HG02885 (cell line): ENCODE measurements around the gene MAP4K1.
"Not testable (repeated sequence)": the region's sequence is repeated elsewhere in the genome, so short reads cannot be mapped to it uniquely, and the experiment has no call there.

Source experiments
- ATAC-seq: cut with Tn5 transposase; IDR thresholded peaks from one replicate; pipeline ENCODE4 v1.9.1; 2021; ENCODE audit warnings: mild to moderate bottlenecking; ENCODE audit not compliant: unreplicated experiment, poor library complexity

The MAP4K1 gene

DNA sequence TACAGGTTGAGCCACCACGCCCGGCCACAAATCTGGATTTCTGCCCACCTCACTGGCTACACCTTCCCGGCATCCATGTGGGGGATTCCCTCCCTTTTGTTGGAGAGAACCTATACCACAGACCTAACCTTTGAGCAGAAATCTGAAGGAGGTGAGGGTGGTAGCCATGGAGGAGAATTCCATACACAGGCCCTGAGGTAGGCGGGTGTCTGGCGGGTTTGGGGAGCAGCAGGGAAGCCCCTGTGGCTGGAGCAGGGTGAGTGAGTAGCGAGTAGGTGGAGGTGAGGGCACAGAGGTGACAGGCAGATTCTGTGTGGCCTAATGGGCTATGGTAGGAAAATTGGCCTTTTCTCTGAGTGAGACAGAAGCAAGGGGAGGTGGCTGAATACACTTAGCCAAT lies 11.8 kb upstream of the MAP4K1 start:
- no peak for ATAC-seq

DNA sequence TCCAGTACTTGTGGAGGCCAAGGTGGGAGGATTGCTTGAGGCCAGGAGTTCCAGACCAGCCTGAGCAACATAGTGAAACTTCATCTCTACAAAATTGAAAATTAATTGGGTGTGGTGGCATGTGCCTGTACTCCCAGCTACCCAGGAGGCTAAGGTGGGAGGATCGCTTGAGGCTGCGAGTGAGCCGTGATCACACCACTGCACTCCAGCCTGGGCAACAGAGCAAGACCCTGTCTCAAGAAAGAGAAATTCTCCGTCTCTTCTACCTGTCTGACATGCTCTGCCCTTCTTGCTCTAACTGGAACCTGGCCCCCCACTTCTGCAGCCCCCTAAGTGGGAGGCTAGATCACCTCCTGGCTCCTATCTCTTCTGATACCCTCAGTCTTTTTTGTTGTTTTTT lies 8.6 kb upstream of the MAP4K1 start:
- ATAC-seq: no peak

DNA sequence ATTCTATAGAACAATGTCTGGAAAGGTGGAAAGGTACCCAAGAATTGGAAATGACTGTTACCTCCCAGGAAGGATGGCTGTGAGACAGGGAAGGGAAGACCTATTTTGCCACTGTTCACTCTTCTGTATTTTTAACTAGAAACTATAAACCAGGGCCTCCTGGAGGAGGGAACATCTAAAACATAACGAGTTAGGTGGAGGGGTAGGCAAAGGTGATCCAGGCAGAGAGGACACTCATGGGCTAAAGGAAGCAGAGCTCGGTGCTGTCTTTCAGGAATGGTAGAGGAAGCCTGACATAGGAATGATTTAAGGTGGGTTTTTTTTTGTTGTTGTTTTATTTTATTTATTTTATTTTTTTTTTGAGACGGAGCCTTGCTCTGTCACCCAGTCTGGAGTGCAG lies 7.1 kb upstream of the MAP4K1 start:
- ATAC-seq: no peak

DNA sequence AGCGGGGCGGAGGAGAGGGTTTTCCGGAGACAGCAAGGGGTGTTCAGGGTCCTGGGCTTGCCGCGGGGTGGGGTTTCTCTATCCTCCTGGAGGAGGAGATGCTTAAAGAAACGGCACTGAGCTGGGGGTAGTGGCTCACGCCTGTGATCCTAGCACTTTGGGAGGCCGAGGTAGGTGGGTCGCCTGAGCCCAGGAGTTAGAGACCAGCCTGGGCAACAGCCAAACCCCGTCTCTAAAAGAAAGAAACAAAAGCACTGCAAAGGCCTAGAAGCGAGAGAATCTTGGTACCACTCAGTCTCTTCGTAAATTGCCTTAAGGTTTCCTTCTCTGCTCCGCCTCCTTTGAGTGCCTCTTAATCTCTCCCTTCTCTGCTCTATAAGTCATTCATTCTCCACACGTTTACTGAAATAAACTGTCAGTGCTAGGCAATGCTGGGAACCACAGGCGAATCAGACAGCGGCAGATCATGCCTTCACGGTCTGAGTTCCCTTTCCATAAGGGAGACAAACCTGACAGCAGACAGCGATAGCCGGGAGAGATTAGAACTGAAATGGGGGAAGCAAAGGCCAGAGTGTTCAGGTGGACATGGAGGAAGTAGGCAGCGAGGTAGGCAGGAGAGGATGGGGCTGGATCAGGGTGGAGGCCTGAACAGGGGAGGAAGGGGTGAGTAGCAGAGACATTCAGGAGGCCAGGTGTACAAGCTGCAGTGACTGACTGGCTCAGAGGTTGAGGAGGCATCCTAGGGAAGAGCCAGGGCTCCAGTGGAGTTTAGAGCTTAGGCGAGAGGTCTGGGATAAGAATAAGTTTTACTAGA lies 1.8 kb upstream of the MAP4K1 start:
- no peak for ATAC-seq

DNA sequence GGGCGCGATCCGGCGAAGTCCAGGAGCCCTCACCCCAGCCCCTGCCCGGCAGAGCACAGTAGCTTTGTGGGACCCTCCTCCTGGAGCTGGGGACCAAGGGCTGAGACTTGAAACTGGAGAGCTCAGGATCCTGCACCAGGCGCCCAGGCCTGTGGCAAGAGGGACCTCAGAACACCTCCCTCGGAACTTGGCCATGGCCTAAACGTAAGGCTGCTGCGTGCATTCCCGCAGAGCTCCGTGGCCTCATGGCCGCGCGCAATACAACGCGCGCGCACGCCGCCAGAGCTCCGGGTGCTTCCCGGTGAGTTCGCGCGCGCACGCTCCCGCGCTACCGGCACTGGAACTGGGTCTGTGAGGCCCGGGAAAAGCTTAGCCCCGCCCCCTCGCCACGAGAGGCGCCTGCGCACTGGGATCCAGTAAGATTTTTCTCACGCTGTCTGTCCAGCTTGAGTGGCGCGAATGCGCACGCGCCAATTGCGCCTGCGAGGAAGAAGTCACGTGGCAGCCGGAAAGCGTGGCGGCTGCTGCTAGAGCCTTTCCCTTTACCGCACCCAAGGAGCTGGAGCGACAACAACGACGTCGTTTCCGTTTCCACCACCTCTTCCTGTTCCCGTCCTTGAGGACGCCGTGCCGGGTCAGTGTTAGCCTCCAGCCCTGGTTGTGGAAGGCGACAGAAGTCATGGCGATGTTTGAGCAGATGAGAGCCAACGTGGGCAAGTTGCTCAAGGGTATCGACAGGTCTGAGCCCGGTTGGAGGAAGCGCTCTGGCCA lies 1.0 kb upstream of the MAP4K1 start, which contains the start of gene EIF3K:
EIF3K (plus strand) TSS at position 599 of the 771 bp plus-strand sequence; CDS start at position 680, 81 bp downstream.
- ATAC-seq: peak; percentile 62

DNA sequence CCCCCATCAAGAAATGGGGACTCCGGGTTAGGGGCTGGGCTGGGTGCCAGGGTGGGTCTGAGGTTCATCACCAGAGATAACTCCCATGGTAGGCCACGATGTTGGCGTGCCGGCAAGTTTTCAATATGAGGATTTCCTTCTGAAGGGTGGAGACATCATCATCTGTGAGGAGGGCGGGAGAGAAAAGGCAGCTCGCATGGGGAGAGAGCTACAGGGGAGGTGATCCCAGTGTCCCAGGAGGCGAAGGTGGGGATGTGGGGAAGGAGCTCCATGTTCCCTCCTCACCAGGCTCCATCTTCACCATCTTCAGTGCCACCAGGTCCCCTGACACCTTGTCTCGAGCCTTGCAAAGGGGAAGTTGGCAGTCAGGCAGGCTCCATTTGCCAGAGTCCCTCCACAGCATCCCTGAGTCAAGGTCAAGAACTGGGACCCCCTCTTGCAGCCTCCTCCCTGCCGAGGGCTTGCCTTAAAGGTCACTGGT lies 430 bp downstream of the MAP4K1 start:
- no peak for ATAC-seq

DNA sequence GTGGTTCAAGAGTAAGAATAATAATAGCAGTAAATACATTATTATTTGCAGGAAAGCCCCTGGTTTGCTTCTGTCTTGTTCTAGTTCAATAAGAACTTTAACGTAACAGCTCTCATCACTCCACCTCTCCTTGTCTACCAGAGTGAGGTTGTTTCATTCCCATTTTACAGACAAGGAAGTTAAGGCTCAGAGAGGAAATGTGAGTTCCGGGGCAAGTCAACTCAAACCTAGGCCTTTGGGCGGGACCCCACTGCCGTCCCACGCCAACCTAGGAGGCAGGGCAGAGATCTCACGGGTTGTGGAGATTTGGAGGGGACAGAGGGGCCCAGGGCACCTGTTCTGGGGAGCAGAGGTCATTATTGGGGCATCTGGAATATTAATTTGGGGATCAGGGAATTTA lies 1.5 kb downstream of the MAP4K1 start:
- ATAC-seq: no peak

DNA sequence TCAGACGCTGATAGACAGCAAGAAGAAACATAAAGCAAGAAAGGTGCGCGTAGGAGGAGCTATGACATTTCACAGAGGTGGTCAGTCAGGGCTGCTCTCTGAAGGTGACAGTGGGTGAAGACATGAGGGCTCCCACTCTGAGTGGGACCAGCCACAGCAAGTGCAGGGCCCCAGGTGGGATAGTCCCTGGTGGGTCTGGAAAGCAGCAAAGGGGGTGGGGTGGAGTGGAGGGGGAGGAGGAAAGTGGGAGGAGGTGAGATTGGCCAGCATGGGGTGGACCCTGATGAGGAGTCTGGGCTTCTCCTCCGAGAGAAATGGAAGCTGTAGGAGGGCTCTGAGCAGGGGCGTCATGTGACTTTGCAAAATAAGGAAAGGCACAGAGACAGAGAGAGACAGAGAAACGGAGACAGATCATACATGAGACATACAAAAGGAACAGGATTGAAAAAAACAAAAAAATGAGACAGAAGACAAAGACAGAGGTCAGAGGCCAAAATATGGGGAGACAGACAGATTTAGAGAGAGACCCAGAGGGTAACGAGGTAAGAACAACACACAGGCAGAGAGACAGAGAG lies 2.7 kb downstream of the MAP4K1 start:
- no peak for ATAC-seq

DNA sequence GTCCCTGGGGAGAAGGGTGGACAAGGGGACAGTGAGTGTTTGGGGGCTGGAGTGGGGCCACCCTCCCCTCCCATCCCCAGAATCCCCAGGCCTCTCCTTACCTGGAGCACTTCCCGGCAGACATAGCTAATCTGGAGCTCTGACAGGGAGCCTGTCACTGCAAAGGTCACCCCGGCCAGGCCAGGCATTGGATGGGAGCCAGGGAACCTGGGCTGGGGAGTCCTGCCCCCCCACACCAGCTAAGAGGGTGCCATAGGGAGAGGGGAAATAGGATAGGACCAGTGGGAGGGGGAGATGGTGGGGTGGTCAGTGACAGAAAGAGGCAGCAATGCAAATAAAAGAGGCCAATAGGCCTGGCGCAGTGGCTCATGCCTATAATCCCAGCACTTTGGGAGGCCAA lies 3.5 kb downstream of the MAP4K1 start:
- ATAC-seq: no peak

DNA sequence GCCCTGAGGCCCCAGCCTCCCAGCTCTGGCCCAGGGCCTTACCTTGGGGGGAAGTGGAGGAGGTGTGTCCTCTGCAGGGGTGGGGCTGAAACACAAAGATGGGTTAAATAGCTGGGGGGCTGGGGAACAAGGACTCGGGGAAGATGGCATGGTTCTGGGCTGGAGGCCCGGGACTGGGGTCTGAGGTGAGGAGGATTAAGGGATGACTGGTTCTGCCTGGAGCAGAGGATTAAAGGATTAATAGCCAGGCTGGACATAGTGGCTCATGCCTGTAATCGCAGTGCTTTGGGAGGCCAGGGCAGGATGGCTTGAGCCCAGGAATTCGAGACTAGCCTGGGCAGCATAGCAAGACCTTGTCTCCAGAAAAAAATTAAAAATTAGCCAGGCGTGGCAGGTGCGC lies 11.6 kb downstream of the MAP4K1 start:
- no peak for ATAC-seq

DNA sequence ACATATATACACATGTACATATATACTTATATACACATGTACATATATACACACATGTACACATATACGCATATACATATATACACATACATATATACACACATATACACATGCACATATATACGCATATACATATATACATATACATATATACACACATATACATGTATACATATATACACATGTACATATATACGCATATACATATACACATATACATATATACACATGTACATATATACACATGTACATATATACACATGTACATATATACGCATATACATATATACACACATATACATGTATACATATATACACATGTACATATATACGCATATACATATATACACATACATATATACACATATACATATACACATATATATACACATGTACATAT lies 14.9 kb downstream of the MAP4K1 start:
- ATAC-seq: not testable (repeated sequence)

DNA sequence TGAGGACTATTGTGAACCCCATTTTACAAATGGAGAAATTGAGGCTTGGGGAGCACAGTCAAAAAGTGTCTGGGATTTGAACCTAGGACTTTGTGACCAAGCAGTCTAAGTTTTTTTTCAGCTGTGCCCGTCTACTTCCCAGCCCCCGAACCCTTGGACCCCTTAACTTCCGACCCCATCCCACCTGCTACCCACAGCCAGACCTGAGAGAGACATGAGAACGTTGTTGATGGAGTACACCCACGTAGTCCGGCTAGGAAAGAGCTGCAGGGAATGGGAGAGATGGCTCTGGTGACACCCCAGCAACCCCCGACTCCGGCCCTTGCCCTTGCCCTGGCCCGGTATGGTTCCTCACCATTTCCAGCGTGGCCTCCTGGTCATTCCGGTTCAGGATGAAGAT lies 18.0 kb downstream of the MAP4K1 start:
- ATAC-seq: no peak

DNA sequence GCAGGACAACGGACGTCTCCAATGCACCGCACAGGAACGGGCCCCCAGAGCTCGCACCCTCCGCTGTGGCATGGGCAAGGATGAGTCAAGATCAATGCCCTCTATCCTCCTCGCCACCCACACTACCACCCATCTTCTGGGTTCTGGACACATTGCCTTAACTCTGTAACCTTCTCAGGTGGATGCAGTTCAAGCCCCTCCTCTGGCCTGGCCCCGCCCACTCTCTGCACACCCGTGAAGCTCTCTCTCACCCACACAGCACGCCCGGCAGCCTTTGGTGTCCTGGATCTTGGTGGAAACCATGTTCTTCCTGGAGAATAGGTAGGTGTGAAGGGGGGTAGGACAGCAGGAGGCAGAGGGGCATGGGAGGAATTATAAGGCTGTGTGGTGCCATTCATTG lies 20.7 kb downstream of the MAP4K1 start:
- no peak for ATAC-seq

DNA sequence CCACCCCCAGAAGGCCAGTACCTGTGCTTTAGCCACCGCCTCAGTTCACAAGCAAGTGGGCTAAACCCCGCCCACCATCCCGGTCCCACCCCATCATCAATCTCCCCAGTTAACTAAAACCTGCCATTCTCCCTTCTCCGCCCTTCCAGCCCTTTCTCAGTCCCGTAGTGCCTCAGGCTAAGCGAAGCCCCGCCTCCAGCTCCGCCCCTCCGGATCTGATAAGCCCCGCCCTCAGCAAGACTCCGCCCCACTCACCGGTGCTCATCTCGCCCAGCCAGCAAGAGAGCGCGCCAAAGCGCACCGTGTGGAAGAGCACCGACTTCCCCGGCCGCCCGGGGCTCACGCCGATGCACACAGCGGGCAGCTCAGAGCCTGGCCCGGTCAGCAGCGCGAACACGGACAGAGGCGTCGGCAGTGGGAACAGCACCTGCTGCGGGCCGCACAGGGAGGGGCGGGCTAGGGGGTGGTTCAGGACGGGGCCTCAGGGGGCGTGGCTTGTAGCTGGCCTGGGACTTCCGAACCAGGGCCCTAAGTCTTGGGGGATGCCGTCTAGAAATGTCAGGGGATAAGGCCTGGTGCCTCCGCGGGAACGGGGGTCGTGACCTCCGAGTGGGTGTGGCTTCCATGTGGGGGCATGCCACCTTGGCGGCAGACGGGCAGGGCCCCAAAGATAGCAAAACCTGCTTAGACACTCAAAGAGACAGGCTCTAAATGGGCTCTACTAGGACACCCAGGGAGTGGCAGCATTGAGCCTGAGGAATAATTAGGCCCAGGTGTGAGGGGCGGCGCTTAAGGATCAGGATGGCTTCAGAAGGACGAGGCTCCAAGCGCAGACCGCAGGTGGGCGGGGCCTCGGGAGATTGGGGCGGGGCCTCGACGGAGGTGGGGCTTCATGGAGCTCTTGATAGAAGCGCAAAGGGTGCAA lies 21.4 kb downstream of the MAP4K1 start:
- no peak for ATAC-seq

DNA sequence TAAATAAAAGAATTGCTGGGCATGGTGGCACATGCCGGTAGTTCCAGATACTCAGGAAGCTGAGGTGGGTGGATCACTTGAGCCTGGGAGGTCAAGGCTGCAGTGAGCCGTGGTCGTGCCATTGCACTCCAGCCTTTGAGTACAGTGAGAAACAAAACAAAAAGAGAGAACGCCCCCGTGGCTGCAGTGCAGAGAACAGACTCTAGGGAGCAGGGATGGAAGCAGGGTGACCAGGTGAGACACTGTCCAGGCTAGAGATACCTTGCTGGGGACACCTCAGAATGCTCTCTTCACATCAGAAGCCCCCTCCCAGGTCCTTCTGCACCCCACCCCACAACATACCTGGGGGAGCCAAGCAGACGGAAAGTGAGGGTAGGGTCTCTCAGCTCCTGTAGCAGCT lies 24.8 kb downstream of the MAP4K1 start:
- ATAC-seq: no peak

DNA sequence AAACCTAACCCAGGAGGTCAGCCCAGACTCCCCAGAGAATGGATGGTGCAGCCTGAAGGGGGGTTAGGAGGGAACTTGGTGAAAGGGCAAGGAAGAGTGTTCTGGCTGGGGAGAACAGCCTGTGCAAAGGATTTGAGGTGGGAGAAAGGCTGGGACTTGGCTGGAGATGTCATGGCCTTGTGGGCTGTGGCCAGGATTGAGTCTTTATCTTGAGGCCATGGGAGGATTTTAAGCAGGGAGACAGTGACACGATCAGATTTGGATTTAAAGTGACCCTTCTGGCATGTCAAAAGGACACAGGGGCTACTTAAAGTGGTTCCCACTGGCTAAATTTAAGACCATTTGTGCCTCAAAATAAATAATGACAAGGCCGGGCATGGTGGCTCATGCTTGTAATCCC lies 29.7 kb downstream of the MAP4K1 start:
- ATAC-seq: no peak

DNA sequence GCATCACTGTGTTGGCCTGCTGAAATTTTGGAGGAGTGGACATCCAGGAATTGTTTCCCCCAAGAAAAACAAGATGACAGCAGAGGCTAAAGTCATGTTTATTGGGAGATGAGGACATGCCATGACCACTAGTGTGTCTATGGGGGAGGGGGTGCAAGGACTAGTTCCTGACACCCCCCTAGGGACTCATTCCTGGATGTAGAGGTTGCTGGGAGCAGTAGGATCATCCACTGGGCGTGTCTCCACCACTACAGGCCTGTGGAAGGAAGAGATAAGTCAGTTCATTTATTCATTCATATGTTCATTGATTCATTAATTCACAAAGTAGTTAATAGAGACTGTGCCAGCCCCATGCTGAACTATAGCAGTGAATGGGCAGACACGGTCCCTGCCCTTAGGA lies 30.2 kb downstream of the MAP4K1 start:
- ATAC-seq: no peak

DNA sequence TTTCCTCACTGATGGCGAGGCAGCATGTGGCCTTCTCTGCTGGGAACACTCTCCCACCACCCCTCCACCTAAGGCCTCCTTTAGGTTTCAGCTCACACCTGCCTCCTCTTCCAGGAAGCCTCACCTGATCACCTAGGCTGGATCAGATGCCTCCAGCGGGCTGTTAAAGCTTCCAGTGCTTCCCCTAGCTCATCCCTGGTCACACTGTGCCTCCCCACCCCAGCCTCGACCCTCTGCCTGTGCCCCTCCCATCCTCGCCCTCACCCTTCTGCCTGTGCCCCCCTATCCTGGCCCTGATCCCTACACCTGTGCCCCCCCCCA lies 33.8 kb downstream of the MAP4K1 start:
- ATAC-seq: no peak

DNA sequence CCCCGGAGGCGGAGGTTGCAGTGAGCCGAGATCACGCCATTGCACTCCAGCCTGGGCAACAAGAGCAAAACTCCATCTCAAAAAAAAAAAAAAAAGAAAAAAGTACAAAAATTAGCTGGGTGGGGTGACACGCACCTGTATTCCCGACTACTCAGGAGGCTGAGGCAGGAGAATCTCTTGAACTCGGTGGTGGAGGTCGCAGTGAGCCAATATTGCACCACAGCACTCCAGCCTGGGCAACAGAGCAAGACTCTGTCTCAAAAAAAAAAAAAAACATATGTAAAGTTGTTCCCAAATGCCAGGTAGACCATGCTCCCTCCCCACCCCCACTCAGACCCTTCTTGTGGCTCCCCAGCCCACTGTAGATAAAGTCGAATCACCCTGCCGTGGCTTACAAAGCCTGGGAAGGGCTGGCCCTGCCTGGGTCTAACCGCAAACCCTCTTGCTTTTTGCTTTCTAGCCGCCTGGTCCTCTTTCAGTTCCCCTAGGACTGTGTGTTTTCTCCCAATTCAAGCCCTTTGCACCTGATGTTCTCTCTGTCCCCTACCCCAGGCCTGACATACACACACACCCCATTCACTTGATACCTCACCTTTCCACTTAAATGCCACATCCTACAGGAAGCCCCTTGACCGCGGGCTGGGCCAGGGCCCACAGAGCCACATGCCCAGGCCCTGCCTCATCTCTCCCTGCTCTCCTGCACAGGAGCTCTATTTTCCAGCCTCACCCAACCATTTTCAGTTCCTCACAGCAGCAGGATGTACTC lies 34.4 kb downstream of the MAP4K1 start:
- ATAC-seq: no peak

DNA sequence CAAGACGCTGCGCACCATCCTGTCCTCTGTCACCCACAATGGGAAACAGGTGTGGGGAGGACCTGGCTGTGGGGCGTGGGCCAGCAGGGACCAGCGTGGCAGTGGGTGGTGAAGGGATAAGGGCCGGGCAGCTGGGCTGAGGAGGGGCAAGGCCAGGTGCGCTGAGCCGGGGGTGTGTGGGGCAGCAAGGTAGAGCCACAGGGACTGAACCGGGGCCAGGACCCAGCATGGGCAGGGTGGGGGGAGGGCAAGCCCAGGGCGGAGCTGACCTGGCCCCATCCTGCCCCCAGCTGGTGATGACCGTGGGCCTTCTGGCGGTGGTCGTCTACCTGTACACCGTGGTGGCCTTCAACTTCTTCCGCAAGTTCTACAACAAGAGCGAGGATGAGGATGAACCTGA lies 37.7 kb downstream of the MAP4K1 start:
- ATAC-seq: no peak
